AG04449 (cell line): ENCODE results near the gene UNC13A.

Source experiments
- CTCF ChIA-PET: fragments of 350-600 bp; formaldehyde crosslinking; extraction: SDS; loops from one replicate; lab custom pipeline; 2021; ENCODE audit warnings: antibody characterized with exemption; lab: Yijun Ruan, JAX
- POLR2A ChIA-PET: fragments of 400-600, 350-600 bp; formaldehyde crosslinking; extraction: SDS; loops from one replicate; lab custom pipeline; 2020; ENCODE audit warnings: antibody characterized with exemption, inconsistent platforms; lab: Yijun Ruan, JAX
- DNase-seq: peaks from one replicate; pipeline ENCODE4 v3.0.0-alpha.2; 2010; ENCODE audit warnings: low read depth, low spot score
- H3K4me3 ChIP-seq: 2 replicates; pipeline ENCODE4 v1.5.1; 2011; ENCODE audit warnings: low read depth, mild to moderate bottlenecking, control low read depth, low read length
- CTCF ChIP-seq: IDR thresholded peaks from one replicate; pipeline ENCODE4 v1.5.1; 2011; ENCODE audit warnings: mild to moderate bottlenecking, moderate library complexity, low read length, control low read depth, inconsistent platforms; ENCODE audit not compliant: insufficient read depth; ENCODE audit errors: missing control alignments

Gene UNC13A

DNA sequence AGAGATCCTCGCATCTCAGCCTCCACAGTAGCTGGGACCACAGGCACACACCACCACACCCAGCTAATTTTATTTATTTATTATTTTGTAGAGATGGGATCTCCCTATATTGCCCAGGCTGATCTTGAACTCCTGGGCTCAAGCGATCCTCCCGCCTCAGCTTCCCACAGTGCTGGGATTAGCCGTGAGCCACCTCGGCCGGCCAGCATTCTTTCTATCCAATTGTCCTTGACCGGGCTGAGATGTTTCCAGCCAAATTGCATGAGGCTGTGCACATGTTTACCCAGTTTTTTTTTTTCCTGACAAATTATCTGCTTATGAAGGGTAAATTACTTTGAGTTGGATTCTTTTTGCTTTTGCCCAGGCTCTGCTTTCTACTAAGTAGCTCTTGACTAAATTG is 28.2 kb downstream of the UNC13A start:
- TF ChIP-seq CTCF, result no peak
- ChIA-PET CTCF (no interaction called here), POLR2A (interaction anchor here (0.6 kb wide), 1 partner anchor 223 kb away, joined by 4 read pairs; no protein-coding TSS in a partner anchor)
- DNase-seq, result no peak
- H3K4me3 ChIP-seq, result no peak overlapping the region

- CTCF ChIA-PET, result interaction anchor here (0.7 kb wide), 1 partner anchor 9 kb away, joined by 3 read pairs; no protein-coding TSS in a partner anchor
- TF ChIP-seq CTCF, result no peak
- no peak for DNase-seq
- POLR2A ChIA-PET, result no interaction called here
- no peak overlapping the region for H3K4me3 ChIP-seq
Observed at GRCh38 chr19:17658666-17659065, 29.5 kb downstream of the UNC13A start.

GRCh38 chr19:17658240-17658639 is 29.9 kb downstream of the UNC13A start:
- CTCF ChIA-PET, result no interaction called here
- POLR2A ChIA-PET, result no interaction called here
- no peak for DNase-seq
- TF ChIP-seq CTCF, result no peak
- H3K4me3 ChIP-seq, result no peak overlapping the region

DNA sequence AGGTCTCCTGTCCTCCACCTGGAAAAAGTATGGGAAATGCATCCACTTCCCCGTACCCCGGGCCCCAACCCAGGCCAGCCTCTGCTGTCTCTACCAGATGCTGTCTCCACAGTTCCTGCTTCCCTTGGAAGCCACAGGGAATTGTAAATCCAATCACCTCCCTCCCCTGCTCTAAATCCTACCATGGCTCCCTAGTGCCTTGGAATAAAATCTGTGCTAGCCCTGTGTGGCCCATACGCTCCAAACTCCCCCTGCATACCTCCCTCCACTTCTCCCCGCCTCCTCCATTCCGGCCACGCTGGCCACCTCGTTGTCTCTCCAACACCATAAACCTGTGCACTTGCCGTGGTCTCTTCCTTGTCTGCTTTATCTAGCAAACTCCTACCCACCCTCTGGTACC is 31.2 kb downstream of the UNC13A start:
- DNase-seq, result no peak
- POLR2A ChIA-PET, result no interaction called here
- CTCF ChIA-PET, result no interaction called here
- no peak overlapping the region for H3K4me3 ChIP-seq
- no peak for TF ChIP-seq CTCF

- CTCF ChIA-PET, result no interaction called here
- no peak for DNase-seq
- no peak for TF ChIP-seq CTCF
- POLR2A ChIA-PET, result no interaction called here
- no peak overlapping the region for H3K4me3 ChIP-seq
Observed at GRCh38 chr19:17655751-17656472, 32.2 kb downstream of the UNC13A start.

- DNase-seq, result no peak
- TF ChIP-seq CTCF, result no peak
- CTCF ChIA-PET, result no interaction called here
- H3K4me3 ChIP-seq, result no peak overlapping the region
- POLR2A ChIA-PET, result no interaction called here
Observed at GRCh38 chr19:17654993-17655392, 33.2 kb downstream of the UNC13A start.
